ENCODE measurements around the gene VEZF1. TPM values are rescaled to one million over a fixed set of nuclear protein-coding genes. Genes with fewer than 3 reads are reported as not detected.

Gene VEZF1, protein sequence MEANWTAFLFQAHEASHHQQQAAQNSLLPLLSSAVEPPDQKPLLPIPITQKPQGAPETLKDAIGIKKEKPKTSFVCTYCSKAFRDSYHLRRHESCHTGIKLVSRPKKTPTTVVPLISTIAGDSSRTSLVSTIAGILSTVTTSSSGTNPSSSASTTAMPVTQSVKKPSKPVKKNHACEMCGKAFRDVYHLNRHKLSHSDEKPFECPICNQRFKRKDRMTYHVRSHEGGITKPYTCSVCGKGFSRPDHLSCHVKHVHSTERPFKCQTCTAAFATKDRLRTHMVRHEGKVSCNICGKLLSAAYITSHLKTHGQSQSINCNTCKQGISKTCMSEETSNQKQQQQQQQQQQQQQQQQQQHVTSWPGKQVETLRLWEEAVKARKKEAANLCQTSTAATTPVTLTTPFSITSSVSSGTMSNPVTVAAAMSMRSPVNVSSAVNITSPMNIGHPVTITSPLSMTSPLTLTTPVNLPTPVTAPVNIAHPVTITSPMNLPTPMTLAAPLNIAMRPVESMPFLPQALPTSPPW
- total RNA-seq = 35.4 and 37.3 TPM in 2 replicates

DNA sequence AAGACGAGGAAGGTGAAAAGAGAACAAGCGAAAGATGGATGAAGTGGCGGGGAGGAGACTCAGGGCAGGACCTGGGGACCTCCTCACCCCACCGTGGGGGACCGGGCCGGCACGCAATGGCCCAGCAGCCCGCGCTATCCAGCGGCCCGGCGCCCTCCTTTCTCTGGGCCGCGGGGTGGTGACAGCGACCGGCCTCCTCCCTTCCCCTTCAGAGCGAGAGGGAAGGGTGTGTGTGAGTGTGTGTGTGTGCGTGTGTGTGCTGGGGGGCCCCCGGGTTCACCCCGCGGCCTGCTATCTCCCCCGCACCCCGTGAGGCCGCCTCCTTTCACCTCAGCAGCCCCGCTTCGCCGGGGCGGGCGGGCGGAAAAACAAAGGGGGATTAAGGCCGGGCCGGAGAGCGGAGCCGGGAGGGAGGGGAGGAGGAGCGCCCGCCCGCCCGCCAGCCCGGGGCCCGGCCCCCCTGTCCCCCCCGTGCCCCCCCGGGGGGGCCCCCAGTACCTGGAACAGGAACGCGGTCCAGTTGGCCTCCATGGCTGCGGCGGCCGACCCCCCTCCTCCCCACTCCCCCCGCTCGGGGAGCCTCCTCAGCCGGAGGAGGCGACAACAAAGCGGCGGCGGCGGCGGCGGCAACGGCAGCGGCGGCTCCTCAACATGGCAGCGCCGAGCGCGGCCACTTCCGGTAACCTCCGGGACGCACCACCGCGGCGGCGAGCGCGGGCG, at the start of gene VEZF1:
TSS of gene VEZF1 (minus strand) at position 674 of the 720 bp plus-strand sequence. CDS start at position 531, 143 bp downstream.
- Mint-ChIP-seq H3K27ac (peak within 1 kb of the TSS; percentile 96), H3K9me3 (no peaks in the 10 kb centered on the region), H3K27me3 (no peaks in the 10 kb centered on the region), H3K36me3 (ENCODE audit: low read depth) (peaks cover 21% of the 10 kb centered on the region), H3K4me1 (peaks cover 47% of the 10 kb centered on the region), H3K4me3 (peak within 1 kb of the TSS; percentile 94)
- peak; percentile 93 for DNase-seq
- intact Hi-C loops (cut with micrococcal nuclease) = loop anchor here (1.0 to 5.0 kb wide), 5 partner anchors 8 to 350 kb away; partner anchors contain the start of genes MRPS23 and SRSF1

DNA sequence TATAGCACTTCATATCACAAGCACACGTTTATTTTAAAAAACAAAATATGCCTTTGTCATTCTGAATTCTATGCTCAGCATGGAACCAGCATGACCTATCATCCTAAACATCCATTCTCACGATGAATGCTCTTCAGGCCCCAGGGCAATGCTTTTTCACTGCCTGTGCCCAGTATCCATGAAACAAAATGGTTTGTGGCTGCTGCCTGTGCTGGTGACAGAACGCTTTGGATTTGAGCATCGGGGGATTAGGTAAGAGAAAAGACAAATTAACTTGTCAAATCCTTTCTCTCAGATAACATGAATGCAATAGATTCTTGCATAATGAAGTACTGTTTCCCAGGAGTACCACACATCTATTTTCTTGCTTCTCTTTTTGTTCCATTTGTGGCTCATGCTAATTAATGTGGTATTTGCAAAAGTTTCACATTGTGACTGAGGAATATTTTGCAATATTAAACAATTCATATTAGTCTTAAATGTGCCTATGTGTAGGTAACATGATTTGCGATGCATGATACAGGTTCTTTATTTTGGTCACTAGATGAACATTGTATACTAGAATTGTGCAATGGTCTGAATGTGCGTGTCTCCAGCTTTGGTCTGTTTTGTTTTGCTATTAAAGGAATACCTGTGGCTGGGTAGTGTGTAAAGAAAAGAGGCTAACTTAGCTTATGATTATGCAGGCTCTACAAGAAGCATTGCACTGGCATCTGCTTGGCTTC, 44.8 kb upstream of the VEZF1 start:
- Mint-ChIP-seq H3K27me3 (peaks cover 38% of the 10 kb centered on the region), H3K9me3 (peaks cover 6% of the 10 kb centered on the region), H3K27ac (no peak overlapping the region), H3K4me1 (no peaks in the 10 kb centered on the region), H3K36me3 (ENCODE audit: low read depth) (peaks cover 1% of the 10 kb centered on the region), H3K4me3 (no peak overlapping the region)
- intact Hi-C loops (cut with micrococcal nuclease) = no loop called here
- no peak for DNase-seq

DNA sequence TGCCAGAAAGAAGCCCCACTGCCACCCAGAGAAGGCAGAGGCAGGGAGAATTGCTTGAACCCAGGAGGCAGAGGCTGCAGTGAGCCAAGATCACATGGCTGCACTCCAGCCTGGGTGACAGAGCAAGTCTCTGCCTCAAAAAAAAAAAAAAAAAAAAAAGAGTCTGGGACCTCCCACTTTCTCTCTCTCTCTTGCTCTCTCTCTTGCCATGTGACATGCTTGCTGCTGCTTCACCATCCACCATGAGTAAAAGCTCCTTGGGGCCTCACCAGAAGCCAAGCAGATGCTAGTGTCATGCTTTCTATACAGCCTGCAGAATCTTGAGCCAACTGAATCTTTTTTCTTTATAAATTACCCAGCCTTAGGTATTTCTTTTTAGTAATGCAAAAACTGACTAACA, 40.5 kb upstream of the VEZF1 start:
- no peak for DNase-seq
- Mint-ChIP-seq H3K4me3 (no peak overlapping the region), H3K9me3 (peaks cover 6% of the 10 kb centered on the region), H3K27me3 (peaks cover 42% of the 10 kb centered on the region), H3K27ac (no peak overlapping the region), H3K4me1 (no peaks in the 10 kb centered on the region), H3K36me3 (ENCODE audit: low read depth) (peaks cover 1% of the 10 kb centered on the region)
- intact Hi-C loops (cut with micrococcal nuclease) = no loop called here

DNA sequence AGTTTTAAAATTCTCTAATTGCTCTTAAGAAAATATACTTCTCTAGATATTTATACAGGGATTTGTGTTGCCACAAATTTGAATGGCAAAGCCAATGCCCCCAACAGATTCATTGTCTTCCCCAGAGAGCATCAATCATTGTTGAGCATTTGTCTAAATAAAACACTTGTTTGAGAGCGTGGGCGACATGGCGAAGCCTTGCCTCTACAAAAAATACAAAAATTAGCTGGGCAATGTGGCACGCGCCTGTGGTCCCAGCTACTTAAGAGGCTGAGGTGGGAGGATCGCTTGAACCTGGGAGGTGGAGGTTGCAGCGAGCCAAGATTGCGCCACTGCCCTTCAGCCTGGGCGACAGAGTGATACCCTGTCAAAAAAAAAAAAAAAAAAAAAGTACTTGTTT, 32.3 kb upstream of the VEZF1 start:
- intact Hi-C loops (cut with micrococcal nuclease) = no loop called here
- no peak overlapping the region for H3K4me3 Mint-ChIP-seq
- DNase-seq = no peak
- no peaks in the 10 kb centered on the region for H3K4me1 Mint-ChIP-seq
- no peaks in the 10 kb centered on the region for H3K9me3 Mint-ChIP-seq
- H3K36me3 Mint-ChIP-seq (ENCODE audit: low read depth) = no peaks in the 10 kb centered on the region
- H3K27me3 Mint-ChIP-seq = peaks cover 17% of the 10 kb centered on the region
- no peak overlapping the region for H3K27ac Mint-ChIP-seq

GRCh38 chr17:58019521-58019920, 31.5 kb upstream of the VEZF1 start:
- intact Hi-C loops (cut with micrococcal nuclease) = no loop called here
- Mint-ChIP-seq H3K4me1 (no peaks in the 10 kb centered on the region), H3K4me3 (no peak overlapping the region), H3K9me3 (no peaks in the 10 kb centered on the region), H3K27me3 (peaks cover 14% of the 10 kb centered on the region), H3K27ac (no peak overlapping the region), H3K36me3 (ENCODE audit: low read depth) (no peaks in the 10 kb centered on the region)
- DNase-seq = no peak

- no peak overlapping the region for H3K27ac Mint-ChIP-seq
- DNase-seq = no peak
- peaks cover 12% of the 10 kb centered on the region for H3K27me3 Mint-ChIP-seq
- no peaks in the 10 kb centered on the region for H3K36me3 Mint-ChIP-seq (ENCODE audit: low read depth)
- no peaks in the 10 kb centered on the region for H3K4me1 Mint-ChIP-seq
- H3K9me3 Mint-ChIP-seq = no peaks in the 10 kb centered on the region
- intact Hi-C loops (cut with micrococcal nuclease) = no loop called here
- H3K4me3 Mint-ChIP-seq = no peak overlapping the region
Observed at GRCh38 chr17:58019039-58019438, 31.0 kb upstream of the VEZF1 start.

DNA sequence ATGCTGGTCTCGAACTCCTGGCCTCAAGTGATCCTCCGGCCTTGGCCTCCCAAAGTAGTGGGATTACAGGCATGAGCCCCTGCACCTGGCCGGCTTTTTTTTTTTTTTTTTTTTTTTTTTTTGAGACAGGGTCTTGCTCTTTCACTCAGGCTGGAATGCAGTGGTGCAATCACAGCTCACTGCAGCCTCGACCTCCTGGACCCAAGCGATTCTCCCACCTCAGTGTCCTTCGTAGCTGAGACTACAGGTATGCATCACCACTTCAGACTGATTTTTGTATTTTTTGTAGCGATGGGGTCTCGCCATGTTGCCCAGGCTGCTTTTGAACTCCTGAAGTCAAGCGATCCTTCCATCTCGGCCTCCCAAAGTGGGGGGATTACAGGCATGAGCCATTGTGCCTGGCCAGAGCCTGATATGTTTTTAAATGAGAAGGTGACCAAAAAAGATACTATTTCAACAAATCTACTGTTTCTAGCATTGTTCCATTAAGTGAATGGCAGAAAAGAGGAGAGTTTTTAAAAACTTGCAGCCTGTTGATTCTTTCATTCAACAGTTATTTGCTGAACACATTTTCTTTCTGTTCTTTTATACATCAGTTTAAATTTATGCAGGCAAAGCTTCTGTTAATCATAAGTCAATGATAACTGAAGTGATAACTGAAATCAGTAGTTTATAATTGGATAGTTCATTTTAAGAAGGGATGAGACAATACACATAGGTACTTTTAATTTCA, 22.2 kb upstream of the VEZF1 start:
- Mint-ChIP-seq H3K27ac (no peak overlapping the region), H3K27me3 (peaks cover 3% of the 10 kb centered on the region), H3K36me3 (ENCODE audit: low read depth) (peaks cover 22% of the 10 kb centered on the region), H3K4me3 (no peak overlapping the region), H3K9me3 (no peaks in the 10 kb centered on the region), H3K4me1 (peaks cover 16% of the 10 kb centered on the region)
- intact Hi-C loops (cut with micrococcal nuclease) = no loop called here
- DNase-seq = no peak

DNA sequence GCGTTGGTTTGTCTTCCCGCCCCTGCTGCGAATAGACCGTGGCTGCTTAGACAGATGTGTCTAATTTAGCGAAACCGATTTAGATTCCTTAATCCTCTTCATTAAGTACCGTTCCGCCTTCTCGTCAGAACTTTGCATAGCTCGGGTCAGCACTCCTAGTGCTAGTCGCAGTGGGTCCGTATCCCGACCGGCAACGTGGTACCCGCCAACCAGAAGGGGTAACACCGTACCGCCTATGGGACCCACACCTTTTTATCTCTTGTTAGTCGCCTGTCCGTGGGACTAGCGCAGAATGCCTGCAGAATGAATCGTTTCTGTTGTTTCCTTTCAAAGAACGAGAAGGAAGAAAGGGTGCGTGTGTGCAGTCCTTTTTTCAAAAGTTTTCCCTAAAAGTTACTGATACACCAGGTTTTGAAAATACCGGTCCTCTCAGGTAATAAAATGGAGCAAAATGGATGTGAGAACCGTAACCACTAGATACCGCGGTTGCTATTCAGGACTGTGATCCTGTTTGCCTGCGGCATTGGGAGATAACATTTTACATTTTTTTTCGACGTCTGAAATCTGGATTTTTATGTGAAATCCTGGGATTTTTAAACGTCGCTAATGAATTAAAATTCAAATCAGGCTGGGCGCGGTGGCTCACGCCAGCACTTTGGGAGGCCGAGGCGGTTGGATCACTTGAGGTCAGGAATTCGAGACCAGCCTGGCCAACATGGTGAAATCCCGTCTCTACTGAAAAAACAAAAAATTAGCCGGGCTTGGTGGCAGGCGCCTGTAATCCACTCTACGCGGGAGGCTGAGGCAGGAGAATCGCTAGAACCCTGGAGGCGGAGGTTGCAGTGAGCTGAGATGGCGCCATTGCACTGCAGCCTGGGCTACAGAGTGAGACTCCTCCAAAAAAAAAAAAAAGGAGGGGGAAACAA, 20.0 kb upstream of the VEZF1 start:
- Mint-ChIP-seq H3K9me3 (no peaks in the 10 kb centered on the region), H3K36me3 (ENCODE audit: low read depth) (peaks cover 41% of the 10 kb centered on the region), H3K27ac (peak overlapping the region; percentile 99), H3K4me3 (peak overlapping the region; percentile 97), H3K4me1 (peaks cover 31% of the 10 kb centered on the region), H3K27me3 (no peaks in the 10 kb centered on the region)
- no peak for DNase-seq
- intact Hi-C loops (cut with micrococcal nuclease) = loop anchor here (1.0 to 2.0 kb wide), 7 partner anchors 20 to 923 kb away; partner anchors contain the start of genes AKAP1, MRPS23, TSPOAP1 and VEZF1

- peak; percentile 99 for DNase-seq
- Mint-ChIP-seq H3K9me3 (no peaks in the 10 kb centered on the region), H3K27me3 (no peaks in the 10 kb centered on the region), H3K27ac (peak within 1 kb of the TSS; percentile 99), H3K4me3 (peak within 1 kb of the TSS; percentile 97), H3K36me3 (ENCODE audit: low read depth) (peaks cover 50% of the 10 kb centered on the region), H3K4me1 (peaks cover 38% of the 10 kb centered on the region)
- intact Hi-C loops (cut with micrococcal nuclease) = loop anchor here (1.0 to 2.0 kb wide), 7 partner anchors 19 to 922 kb away; partner anchors contain the start of genes AKAP1, MRPS23, TSPOAP1 and VEZF1
Observed at GRCh38 chr17:58006924-58007780, 19.1 kb upstream of the VEZF1 start, which contains the start of gene SRSF1. Gene SRSF1, minus strand, starts transcription at chr17:58007246. Its CDS starts 109 bp downstream, at chr17:58007137.

DNA sequence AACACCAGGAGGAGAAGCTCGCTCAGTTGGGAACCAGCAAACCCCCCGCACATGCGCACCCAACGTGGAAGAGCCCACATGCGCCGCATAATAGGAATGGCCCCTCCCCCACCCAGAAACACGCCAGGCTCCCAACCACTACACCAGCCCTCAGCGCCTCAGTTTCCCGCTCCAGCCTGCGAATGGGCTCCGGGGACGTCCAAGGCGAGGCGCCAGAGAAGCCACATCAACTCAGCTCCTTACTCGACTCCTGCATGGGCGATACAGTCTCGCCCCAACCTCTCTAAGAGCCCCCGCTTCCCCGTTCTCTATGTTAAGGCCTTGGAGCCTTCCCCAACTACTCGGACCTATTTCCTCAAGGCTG, 18.5 kb upstream of the VEZF1 start:
- H3K4me3 Mint-ChIP-seq = peak overlapping the region; percentile 97
- peaks cover 53% of the 10 kb centered on the region for H3K36me3 Mint-ChIP-seq (ENCODE audit: low read depth)
- H3K27me3 Mint-ChIP-seq = no peaks in the 10 kb centered on the region
- DNase-seq = peak; percentile 87
- H3K9me3 Mint-ChIP-seq = no peaks in the 10 kb centered on the region
- intact Hi-C loops (cut with micrococcal nuclease) = loop anchor here (2.0 kb wide), 3 partner anchors 322 to 922 kb away; partner anchors contain the start of genes AKAP1 and TSPOAP1
- H3K27ac Mint-ChIP-seq = peak overlapping the region; percentile 99
- H3K4me1 Mint-ChIP-seq = peaks cover 40% of the 10 kb centered on the region

DNA sequence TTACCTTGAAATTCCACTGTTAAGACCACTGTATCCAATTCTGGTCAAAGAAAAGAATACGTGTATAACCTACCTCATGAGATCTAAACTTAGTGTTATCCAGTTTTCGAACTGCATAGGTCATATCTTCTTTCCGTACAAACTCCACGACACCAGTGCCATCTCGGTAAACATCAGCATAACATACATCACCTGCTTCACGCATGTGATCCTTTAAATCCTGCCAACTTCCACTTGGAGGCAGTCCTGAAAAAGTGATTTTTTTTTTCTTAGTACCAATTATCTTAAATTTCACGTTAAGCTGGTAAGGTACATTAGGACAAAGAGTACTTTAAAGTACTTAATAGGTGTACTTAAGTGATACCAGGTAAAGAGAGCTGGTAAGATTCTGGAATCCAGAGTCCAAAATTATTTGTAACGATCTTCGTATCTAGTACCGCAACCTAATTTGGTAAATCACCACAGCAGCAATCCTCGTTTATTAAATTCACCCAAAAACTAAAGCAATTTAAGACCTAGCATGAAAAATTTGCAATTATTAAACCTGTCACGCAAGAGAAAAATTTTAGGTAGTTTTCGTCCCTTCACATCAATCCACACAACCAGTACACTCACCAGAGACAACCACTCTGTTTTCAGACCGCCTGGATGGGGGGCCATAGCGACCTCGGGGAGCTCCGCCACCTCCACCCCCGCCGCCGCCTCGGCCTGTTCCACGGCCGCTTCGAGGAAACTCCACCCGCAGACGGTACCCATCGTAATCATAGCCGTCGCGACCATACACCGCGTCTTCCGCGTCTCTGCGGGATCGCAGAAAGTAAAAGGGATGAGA, 17.9 kb upstream of the VEZF1 start:
- peaks cover 55% of the 10 kb centered on the region for H3K36me3 Mint-ChIP-seq (ENCODE audit: low read depth)
- intact Hi-C loops (cut with micrococcal nuclease) = loop anchor here (2.0 kb wide), 3 partner anchors 323 to 921 kb away; partner anchors contain the start of genes AKAP1 and TSPOAP1
- no peaks in the 10 kb centered on the region for H3K9me3 Mint-ChIP-seq
- no peaks in the 10 kb centered on the region for H3K27me3 Mint-ChIP-seq
- H3K4me3 Mint-ChIP-seq = peak overlapping the region; percentile 97
- H3K27ac Mint-ChIP-seq = peak overlapping the region; percentile 99
- DNase-seq = no peak
- H3K4me1 Mint-ChIP-seq = peaks cover 44% of the 10 kb centered on the region

Measured in activated CD4-positive, alpha-beta T cell treated with anti-CD3 and anti-CD28 coated beads, Interleukin-2, amount 10 ng/mL, durations not matched to agents 24 days and 14 days (primary cell).